HepG2 (cell line): ENCODE measurements around the gene SLC1A4. TPM values are rescaled to one million over a fixed set of nuclear protein-coding genes. Genes with fewer than 3 reads are reported as not detected.

Source experiments
- ATF4 ChIP-seq, 2 experiments: fragments of 450-650 bp in 1 of 2; sonication (generic) in 1 of 2; formaldehyde crosslinking; IDR thresholded peaks; 2 replicates each; pipeline versions ENCODE4 v1.5.0 to v1.8.0; 2020 to 2022; ENCODE audit warnings: mild to moderate bottlenecking in 1 of 2, missing genetic modification reagents in 1 of 2
- ATM ChIP-seq: fragments of 450-650 bp; IDR thresholded peaks from 2 replicates; pipeline ENCODE4 v1.7.1; 2017; ENCODE audit warnings: mild to moderate bottlenecking, borderline replicate concordance
- DDIT3 ChIP-seq: sonication (generic); formaldehyde crosslinking; IDR thresholded peaks from 2 replicates; pipeline ENCODE4 v1.4.0; 2020; ENCODE audit warnings: mild to moderate bottlenecking, missing genetic modification reagents
- FOXC1 ChIP-seq: sonication (generic); formaldehyde crosslinking; IDR thresholded peaks from 2 replicates; pipeline ENCODE4 v1.8.0; 2022; ENCODE audit warnings: mild to moderate bottlenecking, missing genetic modification reagents, borderline replicate concordance
- KAT7 ChIP-seq: IDR thresholded peaks from 2 replicates; pipeline ENCODE4 v1.6.1; 2018; ENCODE audit warnings: borderline replicate concordance, missing compliant biosample characterization
- MIER3 ChIP-seq: IDR thresholded peaks from 2 replicates; pipeline ENCODE4 v1.6.1; 2016; ENCODE audit warnings: missing compliant biosample characterization, borderline replicate concordance
- PRDM10 ChIP-seq: sonication (generic); formaldehyde crosslinking; IDR thresholded peaks from 2 replicates; pipeline ENCODE4 v1.4.0; 2020; ENCODE audit warnings: low read depth, missing genetic modification reagents
- RBM22 ChIP-seq: fragments of 200-400 bp; formaldehyde crosslinking; optimal IDR thresholded peaks from 2 replicates; pipeline ENCODE3; 2017; ENCODE audit warnings: mild to moderate bottlenecking, low read length, moderate library complexity
- TBL1XR1 ChIP-seq: fragments of 150-350 bp; IDR thresholded peaks from 2 replicates; pipeline ENCODE4 v1.6.1; 2014; ENCODE audit warnings: borderline replicate concordance, low read length; ENCODE audit not compliant: partially characterized antibody
- TEF ChIP-seq: sonication (generic); formaldehyde crosslinking; IDR thresholded peaks from 2 replicates; pipeline ENCODE4 v1.5.0; 2020; ENCODE audit warnings: missing genetic modification reagents
- TGIF2 ChIP-seq: IDR thresholded peaks from 2 replicates; pipeline ENCODE4 v1.6.1; 2016; ENCODE audit warnings: control low read depth, missing compliant biosample characterization
- ZBTB44 ChIP-seq: sonication (generic); formaldehyde crosslinking; IDR thresholded peaks from 2 replicates; pipeline ENCODE4 v1.4.0; 2020; ENCODE audit warnings: missing genetic modification reagents
- ZNF746 ChIP-seq: sonication (generic); formaldehyde crosslinking; IDR thresholded peaks from 2 replicates; pipeline ENCODE4 v1.8.0; 2022; ENCODE audit warnings: mild to moderate bottlenecking, missing genetic modification reagents
- ZNF879 ChIP-seq: sonication (generic); formaldehyde crosslinking; IDR thresholded peaks from 2 replicates; pipeline ENCODE4 v1.8.1; 2023; ENCODE audit warnings: missing genetic modification reagents
- polyA plus RNA-seq, 8 experiments: library from polyadenylated mRNA; depleted of rRNA in 3 of 8; stranded (reverse) in 7 of 8; unstranded in 1 of 8; fragments of >200 nt; fragmentation: Illumina TruSeq in 4 of 8; extraction: Trizol in 4 of 8; gene quantifications; 2 replicates each; pipeline versions ENCODE4 v1.2.1 to v1.2.3, GENCODE V29; 2011 to 2016; ENCODE audit warnings: low read depth in 4 of 8, missing spikeins in 1 of 8, mixed read lengths in 1 of 8; ENCODE audit not compliant: insufficient read depth in 1 of 8
- total RNA-seq, 5 experiments: library from RNA; depleted of rRNA; stranded (reverse); fragments of >200 nt; fragmentation: Illumina TruSeq; extraction: Trizol; gene quantifications; 2 replicates each; pipeline ENCODE4 v1.2.3, GENCODE V29; 2016; ENCODE audit warnings: low read depth in 1 of 5

The SLC1A4 gene
- total and polyA plus RNA-seq, 2 of the 13 experiments (the other 11 are each of a cell fraction or from before 2014, with no cell fraction given): 21.0 to 39.6 TPM

- TF ChIP-seq ZBTB44 (CRISPR knock-in tag) (no peak), PRDM10 (CRISPR knock-in tag) (no peak), RBM22 (no peak), KAT7 (CRISPR knock-in tag) (no peak), ATM (no peak), ZNF879 (CRISPR knock-in tag) (no peak), FOXC1 (no peak), ATF4 (CRISPR knock-in tag; IDR thresholded peaks at IDR 0.05) (no peak), TGIF2 (CRISPR knock-in tag) (no peak), TEF (no peak), MIER3 (CRISPR knock-in tag) (no peak), TBL1XR1 (no peak), DDIT3 (CRISPR knock-in tag) (no peak), ZNF746 (no peak)
Observed at GRCh38 chr2:64982311-64982857, 6.8 kb upstream of the SLC1A4 start (continued).
